HCT116 (cell line): ENCODE data around the gene MCC. TPM values are rescaled to one million over a fixed set of nuclear protein-coding genes. Genes with fewer than 3 reads are reported as not detected.

Source experiments
- ATAC-seq: fragments of 200-7000 bp; cut with Tn5 transposase; 2 replicates; pipeline ENCODE4 v1.9.1; 2020; ENCODE audit warnings: mild to moderate bottlenecking, moderate library complexity
- BruUV-seq: library from RNA; stranded (reverse); fragments of 400-500 nt; replicated peaks from 2 replicates; lab custom pipeline; 2021; lab: Mats Ljungman, UMichigan
- CTCF ChIA-PET: fragments of 300-600 bp; sonication (Branson Sonifier 250); formaldehyde crosslinking; loops from one replicate; lab custom pipeline; 2021; ENCODE audit warnings: antibody characterized with exemption; lab: Charles Lee
- POLR2A ChIA-PET: fragments of 300-600, 350-600 bp; sonication (Branson Sonifier 250); formaldehyde crosslinking; loops from one replicate; lab custom pipeline; 2021; ENCODE audit warnings: antibody characterized with exemption; lab: Charles Lee
- RAD21 ChIA-PET, 2 experiments: fragments of 300-600 bp; sonication (Branson Sonifier 250); formaldehyde crosslinking; loops; one replicate each; lab custom pipeline; 2023; ENCODE audit warnings: low total read pairs in 2 of 2; ENCODE audit not compliant: uncharacterized antibody in 2 of 2, unreplicated experiment in 2 of 2, low non-redundant PET in 1 of 2; lab: Charles Lee
- DNase-seq: peaks from one replicate; pipeline ENCODE4 v3.0.0-alpha.2; 2010; ENCODE audit warnings: low read depth, low spot score
- H2AFZ ChIP-seq: fragments of 200-600 bp; shearing (Covaris generic), sonication (generic); 2 replicates; pipeline ENCODE4 v1.6.1; 2017; ENCODE audit warnings: low read depth, mixed run types, mixed read lengths, antibody characterized with exemption, low read length; ENCODE audit not compliant: poor library complexity, severe bottlenecking
- H3K27ac ChIP-seq: 2 replicates; pipeline ENCODE4 v1.5.1; 2012; ENCODE audit warnings: low read depth, low read length
- H3K27me3 ChIP-seq: fragments of 200-600 bp; sonication (generic); 2 replicates; pipeline ENCODE4 v1.6.1; 2016; ENCODE audit warnings: mixed run types, low read length, mixed read lengths; ENCODE audit not compliant: insufficient read depth
- H3K36me3 ChIP-seq, 2 experiments: fragments of 200-500 bp in 1 of 2; fragments of 200-600 bp in 1 of 2; sonication (Bioruptor generic) in 1 of 2; sonication (generic) in 1 of 2; 2 replicates each; pipeline versions ENCODE4 v1.5.1 to v1.6.1; 2014 to 2016; ENCODE audit warnings: low read length in 2 of 2, inconsistent platforms in 1 of 2, mixed read lengths in 1 of 2, mixed run types in 1 of 2; ENCODE audit not compliant: insufficient read depth in 2 of 2, control insufficient read depth in 1 of 2
- H3K4me1 ChIP-seq, 2 experiments: fragments of 200-600 bp in 1 of 2; sonication (generic) in 1 of 2; 2 replicates each; pipeline versions ENCODE4 v1.5.1 to v1.6.1; 2012 to 2017; ENCODE audit warnings: low read length in 2 of 2, inconsistent platforms in 1 of 2, mild to moderate bottlenecking in 1 of 2, mixed read lengths in 1 of 2, mixed run types in 1 of 2, moderate library complexity in 1 of 2; ENCODE audit not compliant: insufficient read depth in 2 of 2, control insufficient read depth in 1 of 2
- H3K4me2 ChIP-seq: fragments of 200-600 bp; sonication (generic); 2 replicates; pipeline ENCODE4 v1.6.1; 2017; ENCODE audit warnings: mixed run types, low read length, mixed read lengths
- H3K4me3 ChIP-seq, 2 experiments: fragments of 200-600 bp in 1 of 2; sonication (generic) in 1 of 2; replicated peaks in 1 of 2; 2 replicates each; pipeline ENCODE4 v1.5.1; 2011 to 2016; ENCODE audit warnings: low read length in 2 of 2, control low read depth in 1 of 2, low read depth in 1 of 2, mild to moderate bottlenecking in 1 of 2, mixed read lengths in 1 of 2, mixed run types in 1 of 2
- H3K79me2 ChIP-seq: fragments of 200-600 bp; sonication (generic); 2 replicates; pipeline ENCODE4 v1.6.1; 2017; ENCODE audit warnings: mild to moderate bottlenecking, mixed run types, low read length, moderate library complexity, mixed read lengths; ENCODE audit not compliant: insufficient read depth
- H3K9ac ChIP-seq: fragments of 200-600 bp; sonication (generic); 2 replicates; pipeline ENCODE4 v1.6.1; 2016; ENCODE audit warnings: low read length, mixed read lengths
- H3K9me2 ChIP-seq: fragments of 200-600 bp; sonication (generic), shearing (Covaris generic); 2 replicates; pipeline ENCODE4 v1.6.1; 2017; ENCODE audit warnings: mixed run types, mild to moderate bottlenecking, moderate library complexity; ENCODE audit not compliant: insufficient read depth
- H3K9me3 ChIP-seq, 2 experiments: fragments of 200-500 bp in 1 of 2; fragments of 200-600 bp in 1 of 2; sonication (Bioruptor generic) in 1 of 2; sonication (generic) in 1 of 2; 2 replicates each; pipeline ENCODE4 v1.6.1; 2014 to 2017; ENCODE audit warnings: low read length in 2 of 2, mixed read lengths in 2 of 2, inconsistent platforms in 1 of 2, low read depth in 1 of 2, mild to moderate bottlenecking in 1 of 2, mixed run types in 1 of 2, moderate library complexity in 1 of 2; ENCODE audit not compliant: control insufficient read depth in 1 of 2, insufficient read depth in 1 of 2
- H4K20me1 ChIP-seq: fragments of 200-600 bp; sonication (generic), shearing (Covaris generic); 2 replicates; pipeline ENCODE4 v1.6.1; 2017; ENCODE audit warnings: mixed run types, mild to moderate bottlenecking, moderate library complexity; ENCODE audit not compliant: insufficient read depth
- CBX3 ChIP-seq: IDR thresholded peaks from 2 replicates; pipeline ENCODE4 v1.6.1; 2012; ENCODE audit warnings: low read depth
- CEBPB ChIP-seq: IDR thresholded peaks from 2 replicates; pipeline ENCODE4 v1.6.1; 2012; ENCODE audit warnings: low read depth
- EZH2 ChIP-seq: fragments of 200-600 bp; sonication (generic); IDR thresholded peaks from 2 replicates; pipeline ENCODE4 v1.6.1; 2017; ENCODE audit warnings: antibody characterized with exemption, mixed run types
- EZH2phosphoT487 ChIP-seq: fragments of 200-600 bp; IDR thresholded peaks from 2 replicates; pipeline ENCODE4 v1.6.1; 2018; ENCODE audit warnings: antibody characterized with exemption, borderline replicate concordance
- FOSL1 ChIP-seq: IDR thresholded peaks from 2 replicates; pipeline ENCODE4 v1.6.1; 2012; ENCODE audit warnings: low read depth
- POLR2A ChIP-seq: IDR thresholded peaks from 2 replicates; pipeline ENCODE4 v1.7.0; 2011; ENCODE audit warnings: borderline replicate concordance; ENCODE audit not compliant: insufficient read depth, insufficient read length; ENCODE audit errors: extremely low read depth
- SIN3A ChIP-seq: IDR thresholded peaks from 2 replicates; pipeline ENCODE4 v1.6.1; 2012; ENCODE audit warnings: low read depth
- SP1 ChIP-seq: IDR thresholded peaks from 2 replicates; pipeline ENCODE4 v1.6.1; 2012; ENCODE audit warnings: low read depth
- TCF7L2 ChIP-seq: IDR thresholded peaks from 2 replicates; pipeline ENCODE4 v1.7.0; 2011; ENCODE audit warnings: borderline replicate concordance, inconsistent platforms; ENCODE audit not compliant: insufficient read depth, insufficient read length; ENCODE audit errors: extremely low read depth
- intact Hi-C: fragments of 100-400 bp; cut with micrococcal nuclease; formaldehyde crosslinking; loops from 2 replicates; pipeline ENCODE4 v1.10.0; 2022
- total RNA-seq: library from RNA; stranded (reverse); gene quantifications from one replicate; pipeline ENCODE4 v1.2.1, GENCODE V29; 2021; ENCODE audit not compliant: unreplicated experiment
- TF ChIP-seq, protein P1 (sequence below), 3 experiments: fragments of 200-600 bp in 1 of 3; sonication (generic) in 1 of 3; IDR thresholded peaks in 2 of 3; conservative IDR thresholded peaks in 1 of 3; 2 replicates each; pipeline ENCODE4 v1.5.1; 2012 to 2017; ENCODE audit warnings: low read depth in 2 of 3, low read length in 2 of 3, antibody characterized with exemption in 1 of 3, borderline replicate concordance in 1 of 3, control low read depth in 1 of 3, mild to moderate bottlenecking in 1 of 3, mixed read lengths in 1 of 3, mixed run types in 1 of 3, moderate library complexity in 1 of 3; ENCODE audit not compliant: insufficient read depth in 1 of 3
- TF ChIP-seq, protein P2 (sequence below): IDR thresholded peaks from 2 replicates; pipeline ENCODE4 v1.6.1; 2012
- TF ChIP-seq, protein P3 (sequence below): IDR thresholded peaks from 2 replicates; pipeline ENCODE4 v1.6.1; 2011; ENCODE audit warnings: mild to moderate bottlenecking, low read length, moderate library complexity; ENCODE audit not compliant: insufficient replicate concordance; ENCODE audit errors: extremely low read depth

Gene MCC
- total RNA-seq, 1 experiment from 2014 or later: 20.1 TPM

DNA sequence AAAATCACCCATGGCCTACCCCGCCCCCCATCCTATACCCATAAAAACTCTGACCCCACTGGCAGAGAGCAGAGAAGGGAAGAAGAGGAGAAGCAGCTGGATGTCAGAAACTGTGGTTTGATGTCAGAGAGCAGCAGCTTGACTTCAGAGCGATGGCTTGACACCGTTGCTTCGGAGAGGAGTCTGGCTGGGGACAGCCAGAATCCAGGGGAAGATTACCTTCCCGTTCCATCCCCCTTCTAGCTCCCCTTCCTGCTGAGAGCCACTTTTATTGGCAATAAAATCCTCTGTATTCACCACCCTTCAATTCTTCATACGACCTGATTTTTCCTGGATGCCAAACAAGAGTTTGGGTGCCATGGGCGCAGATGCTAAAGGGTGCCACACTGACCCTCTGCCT, 373.7 kb downstream of the MCC start:
- H3K9me2 ChIP-seq: no peaks in the 10 kb centered on the region
- no peaks in the 10 kb centered on the region for H3K4me1 ChIP-seq
- no peak overlapping the region for H3K27ac ChIP-seq
- H3K27me3 ChIP-seq: no peaks in the 10 kb centered on the region
- DNase-seq (no peak), ATAC-seq (no peak)
- no peak overlapping the region for H3K4me3 ChIP-seq
- H3K9ac ChIP-seq: no peak overlapping the region
- POLR2A ChIA-PET: no interaction called here
- RAD21 ChIA-PET: no interaction called here
- no TSS peak for BruUV-seq
- H3K79me2 ChIP-seq: no peaks in the 10 kb centered on the region; the same call in 1 of the 2 replicates
- no peaks in the 10 kb centered on the region for H3K9me3 ChIP-seq
- H3K4me2 ChIP-seq: no peak overlapping the region
- TF ChIP-seq, protein P1, sequence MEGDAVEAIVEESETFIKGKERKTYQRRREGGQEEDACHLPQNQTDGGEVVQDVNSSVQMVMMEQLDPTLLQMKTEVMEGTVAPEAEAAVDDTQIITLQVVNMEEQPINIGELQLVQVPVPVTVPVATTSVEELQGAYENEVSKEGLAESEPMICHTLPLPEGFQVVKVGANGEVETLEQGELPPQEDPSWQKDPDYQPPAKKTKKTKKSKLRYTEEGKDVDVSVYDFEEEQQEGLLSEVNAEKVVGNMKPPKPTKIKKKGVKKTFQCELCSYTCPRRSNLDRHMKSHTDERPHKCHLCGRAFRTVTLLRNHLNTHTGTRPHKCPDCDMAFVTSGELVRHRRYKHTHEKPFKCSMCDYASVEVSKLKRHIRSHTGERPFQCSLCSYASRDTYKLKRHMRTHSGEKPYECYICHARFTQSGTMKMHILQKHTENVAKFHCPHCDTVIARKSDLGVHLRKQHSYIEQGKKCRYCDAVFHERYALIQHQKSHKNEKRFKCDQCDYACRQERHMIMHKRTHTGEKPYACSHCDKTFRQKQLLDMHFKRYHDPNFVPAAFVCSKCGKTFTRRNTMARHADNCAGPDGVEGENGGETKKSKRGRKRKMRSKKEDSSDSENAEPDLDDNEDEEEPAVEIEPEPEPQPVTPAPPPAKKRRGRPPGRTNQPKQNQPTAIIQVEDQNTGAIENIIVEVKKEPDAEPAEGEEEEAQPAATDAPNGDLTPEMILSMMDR (IDR thresholded peaks at IDR 0.05 in 2 of 3, conservative IDR thresholded peaks at IDR 0.05 in 1 of 3; ENCODE audit: borderline replicate concordance in 1 of 3, insufficient read depth in 1 of 3, low read depth in 2 of 3, low read length in 2 of 3): no peak
- TF ChIP-seq SP1: no peak
- no peak for TF ChIP-seq EZH2
- TF ChIP-seq FOSL1: no peak
- TF ChIP-seq SIN3A: no peak
- TF ChIP-seq EZH2phosphoT487: no peak
- TF ChIP-seq TCF7L2: no peak
- TF ChIP-seq, protein P2, sequence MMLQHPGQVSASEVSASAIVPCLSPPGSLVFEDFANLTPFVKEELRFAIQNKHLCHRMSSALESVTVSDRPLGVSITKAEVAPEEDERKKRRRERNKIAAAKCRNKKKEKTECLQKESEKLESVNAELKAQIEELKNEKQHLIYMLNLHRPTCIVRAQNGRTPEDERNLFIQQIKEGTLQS: no peak
- no peak for TF ChIP-seq POLR2A
- no peak for TF ChIP-seq CBX3
- no peak for TF ChIP-seq CEBPB
- TF ChIP-seq, protein P3, sequence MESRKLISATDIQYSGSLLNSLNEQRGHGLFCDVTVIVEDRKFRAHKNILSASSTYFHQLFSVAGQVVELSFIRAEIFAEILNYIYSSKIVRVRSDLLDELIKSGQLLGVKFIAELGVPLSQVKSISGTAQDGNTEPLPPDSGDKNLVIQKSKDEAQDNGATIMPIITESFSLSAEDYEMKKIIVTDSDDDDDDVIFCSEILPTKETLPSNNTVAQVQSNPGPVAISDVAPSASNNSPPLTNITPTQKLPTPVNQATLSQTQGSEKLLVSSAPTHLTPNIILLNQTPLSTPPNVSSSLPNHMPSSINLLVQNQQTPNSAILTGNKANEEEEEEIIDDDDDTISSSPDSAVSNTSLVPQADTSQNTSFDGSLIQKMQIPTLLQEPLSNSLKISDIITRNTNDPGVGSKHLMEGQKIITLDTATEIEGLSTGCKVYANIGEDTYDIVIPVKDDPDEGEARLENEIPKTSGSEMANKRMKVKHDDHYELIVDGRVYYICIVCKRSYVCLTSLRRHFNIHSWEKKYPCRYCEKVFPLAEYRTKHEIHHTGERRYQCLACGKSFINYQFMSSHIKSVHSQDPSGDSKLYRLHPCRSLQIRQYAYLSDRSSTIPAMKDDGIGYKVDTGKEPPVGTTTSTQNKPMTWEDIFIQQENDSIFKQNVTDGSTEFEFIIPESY: no peak
- intact Hi-C loops: no loop called here
- H2AFZ ChIP-seq: no peak overlapping the region
- CTCF ChIA-PET: no interaction called here
- no peaks in the 10 kb centered on the region for H3K36me3 ChIP-seq
- H4K20me1 ChIP-seq: no peaks in the 10 kb centered on the region
